CD4-positive, alpha-beta T cell treated with Interleukin-21 for 1 hour (primary cell): ENCODE data around the gene ST6GALNAC3.

Source experiments
- DNase-seq: peaks from one replicate; pipeline ENCODE4 v3.0.0-alpha.2; 2020

Gene ST6GALNAC3

DNA sequence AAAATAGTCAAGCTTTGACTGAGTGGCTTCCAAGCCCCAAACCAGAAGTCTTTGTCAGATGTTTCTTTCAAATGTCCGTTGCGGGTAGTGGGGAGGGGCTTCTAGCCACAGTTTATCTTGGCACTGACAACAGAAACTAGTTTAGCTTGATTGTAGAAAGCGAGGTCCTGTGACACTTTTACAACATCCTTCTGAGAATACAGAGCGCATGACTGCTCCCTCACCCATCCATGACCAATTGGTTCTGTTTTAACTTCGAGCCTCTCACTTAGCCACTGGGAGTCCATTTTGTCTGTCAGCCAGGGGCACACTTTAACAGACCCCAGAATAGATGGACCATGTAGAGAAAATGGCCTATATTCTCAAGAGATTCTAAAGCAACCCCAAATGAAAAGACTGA is 593.5 kb downstream of the ST6GALNAC3 start:
- DNase-seq, result no peak

DNA sequence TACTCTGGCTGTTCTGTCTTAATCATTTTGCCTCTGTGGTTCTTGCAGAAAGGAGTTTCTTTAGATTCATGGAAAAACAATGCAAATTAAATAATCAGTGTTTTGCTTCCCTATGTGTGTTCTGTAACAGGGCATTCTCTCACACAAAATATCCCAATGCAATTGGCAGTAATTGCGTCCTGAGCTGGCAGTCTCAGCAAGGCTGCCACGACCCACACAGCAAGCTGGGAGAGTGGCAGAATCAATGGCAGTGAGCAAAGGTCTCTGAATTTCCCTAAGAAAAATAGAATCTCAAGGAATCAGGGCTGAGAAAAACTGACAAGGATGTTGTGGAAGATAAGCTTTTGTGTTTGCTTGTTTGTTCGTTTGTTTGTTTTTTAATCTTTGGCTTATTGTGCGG is 594.6 kb downstream of the ST6GALNAC3 start:
- no peak for DNase-seq

DNA sequence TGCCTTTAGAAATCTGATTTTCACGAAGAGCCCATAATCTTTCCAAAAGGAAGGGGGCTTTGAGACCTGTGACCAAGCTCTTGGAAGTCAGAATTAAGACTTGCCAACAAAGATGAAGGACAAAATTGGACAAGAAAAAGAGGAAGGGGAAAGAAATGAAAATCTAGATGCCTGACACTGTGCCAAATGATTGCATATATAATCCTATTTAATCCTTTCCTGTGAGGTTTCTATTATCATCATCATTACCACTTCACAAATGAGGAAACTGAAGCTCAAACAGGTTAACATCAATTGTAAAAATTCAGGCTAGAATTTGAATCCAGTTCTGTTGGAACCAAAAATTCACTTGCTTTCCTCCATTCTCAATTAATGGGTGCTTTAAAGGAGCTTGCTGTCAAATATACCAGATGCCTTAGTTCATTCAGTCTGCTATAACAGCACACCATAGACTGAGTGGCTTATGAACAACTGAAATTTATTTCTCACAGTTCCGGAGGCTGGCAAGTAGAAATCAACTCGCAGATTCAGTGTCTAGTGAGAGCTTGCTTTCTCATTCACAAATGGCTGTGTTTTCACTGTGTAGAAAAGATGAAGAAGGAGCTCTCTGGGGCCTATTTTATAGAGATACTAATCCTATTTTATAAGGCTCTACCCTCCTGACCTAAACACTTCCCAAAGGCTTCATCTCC is 595.2 kb downstream of the ST6GALNAC3 start:
- no peak for DNase-seq

DNA sequence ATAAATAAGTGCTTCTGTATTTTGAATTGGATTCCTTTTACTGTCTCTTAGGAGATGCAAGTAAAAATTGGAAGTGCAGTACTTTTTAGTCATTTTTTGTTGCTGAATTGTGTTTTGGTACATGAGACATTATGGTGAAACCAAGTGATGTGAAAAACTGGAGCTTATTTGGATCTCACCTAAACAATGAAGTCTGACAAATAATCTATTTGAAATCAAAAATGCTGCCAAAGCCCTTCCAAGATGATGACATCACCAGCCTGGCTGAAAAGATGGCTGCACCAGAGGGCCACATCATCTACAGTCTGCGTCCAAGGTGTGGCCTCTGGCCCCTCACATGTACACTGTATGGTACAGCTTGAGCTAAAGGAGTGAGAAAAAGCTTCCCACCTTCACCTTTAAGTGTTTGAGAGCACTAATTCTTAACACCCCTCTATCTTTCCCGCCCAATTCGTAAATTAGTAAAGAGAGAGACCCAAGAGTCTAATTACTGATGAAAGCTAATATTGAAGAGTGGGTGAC is 600.2 kb downstream of the ST6GALNAC3 start:
- no peak for DNase-seq

DNA sequence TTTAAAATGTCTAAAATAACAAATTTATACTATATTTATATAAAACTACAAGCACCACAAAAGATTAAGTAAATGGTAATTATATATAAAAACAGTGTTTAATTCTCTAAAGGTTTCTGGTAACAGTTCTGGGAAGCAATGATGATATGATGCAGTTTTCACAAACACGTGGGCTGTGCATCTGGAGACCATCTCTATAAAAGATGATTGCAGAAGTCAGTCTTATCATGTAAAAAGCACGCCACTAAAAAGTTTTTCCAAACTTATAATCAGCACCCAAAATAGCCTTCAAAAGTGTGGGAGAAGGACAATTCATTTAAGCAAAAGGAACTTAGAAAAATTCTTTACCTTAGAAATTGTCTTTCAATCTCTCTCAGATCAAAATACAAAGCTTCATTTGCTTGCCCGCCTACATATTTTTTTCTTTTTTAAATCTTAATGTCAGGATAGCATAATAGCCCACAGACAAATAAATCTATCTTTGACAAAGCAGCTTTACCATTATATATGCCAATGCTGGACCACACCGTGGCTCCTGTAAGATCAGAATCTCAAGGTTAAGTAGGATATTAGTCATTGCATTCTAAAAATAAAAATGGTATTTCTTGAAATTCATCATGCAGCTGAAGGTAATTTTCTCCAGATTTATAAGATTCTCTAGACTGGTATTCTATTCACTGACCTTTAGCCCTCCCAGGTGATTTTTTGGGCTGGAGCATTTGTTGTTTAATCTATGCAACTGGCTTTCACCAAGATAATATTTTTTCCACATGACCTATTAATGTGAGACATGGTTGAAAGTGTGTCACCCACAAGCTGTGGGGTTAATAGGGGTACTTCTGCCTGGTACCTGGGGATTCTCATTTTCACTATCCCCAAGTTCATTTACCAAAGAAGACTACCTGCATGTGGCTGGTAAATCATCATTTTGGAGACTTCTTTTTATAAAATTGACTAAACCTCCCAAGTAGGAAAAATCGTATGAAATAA is 603.2 kb downstream of the ST6GALNAC3 start:
- DNase-seq, result no peak

DNA sequence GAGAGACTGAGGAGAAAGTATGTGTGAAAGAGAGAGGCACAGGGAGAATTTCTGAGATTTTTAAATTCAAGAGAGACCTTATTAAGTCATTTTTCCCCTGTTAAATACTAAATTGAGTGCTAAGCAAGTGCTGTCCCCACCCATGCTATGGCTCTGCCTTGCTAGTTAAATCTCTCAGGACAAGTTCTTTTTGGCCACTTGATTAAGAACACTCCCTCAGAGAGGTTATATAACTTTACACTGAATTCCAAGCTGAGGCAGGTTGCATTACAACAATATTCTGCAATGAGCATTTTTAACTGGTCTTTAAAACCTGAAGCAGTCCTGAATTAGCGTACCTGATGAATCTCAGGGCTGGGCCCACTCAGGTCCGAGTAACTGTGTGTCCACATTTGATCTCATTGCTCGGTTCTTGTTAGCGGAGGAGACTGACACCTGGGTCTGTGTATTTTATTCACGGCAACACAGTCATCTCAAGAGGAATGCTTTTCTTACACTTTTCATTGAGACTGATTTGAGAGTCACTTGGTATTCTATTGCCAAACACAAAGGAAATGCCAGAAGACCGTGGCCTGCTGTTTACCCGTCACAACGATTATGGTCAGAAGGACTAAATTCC is 605.1 kb downstream of the ST6GALNAC3 start:
- DNase-seq, result no peak

DNA sequence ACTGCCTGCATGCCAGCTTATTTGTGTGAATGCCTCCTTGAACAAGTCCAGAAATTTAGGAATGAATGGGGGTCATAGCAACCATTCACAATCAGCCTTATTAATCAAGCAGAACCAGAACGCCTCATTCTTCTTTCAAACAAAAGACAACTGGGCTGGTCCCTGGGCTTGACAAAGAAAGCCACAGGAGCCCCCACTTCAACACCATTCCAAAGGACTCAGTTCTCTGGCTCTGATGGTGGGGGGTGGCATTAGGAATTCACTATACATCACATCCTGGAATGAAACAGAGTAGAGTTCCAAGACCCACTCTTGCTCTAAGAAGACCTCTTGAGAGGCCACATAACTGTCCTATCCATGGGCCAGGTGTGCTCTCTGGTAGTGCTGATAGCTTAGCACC is 606.1 kb downstream of the ST6GALNAC3 start:
- DNase-seq, result no peak

DNA sequence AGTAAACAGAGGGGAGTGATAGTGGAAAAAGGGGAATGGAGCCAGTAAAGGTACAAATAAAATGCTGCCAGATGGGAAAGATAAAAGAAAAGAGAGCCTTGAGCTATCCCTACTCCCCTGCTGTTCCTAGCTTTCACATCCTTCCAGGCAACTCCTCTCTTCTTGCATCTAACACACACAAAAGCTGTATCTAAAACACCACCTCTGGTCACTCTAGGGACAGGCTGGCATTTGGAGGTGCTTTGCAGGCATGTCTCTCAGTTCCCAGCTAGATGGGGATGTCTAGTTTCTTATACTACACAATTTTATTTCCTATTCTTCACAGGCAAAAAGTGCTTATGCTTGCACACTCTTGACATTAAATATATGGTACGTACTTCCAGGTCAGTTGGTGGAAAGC is 607.6 kb downstream of the ST6GALNAC3 start:
- no peak for DNase-seq
